Esophagus (tissue), 2 donors: ENCODE results near the gene IMPA2. TPM values are rescaled to one million over a fixed set of nuclear protein-coding genes. Genes with fewer than 3 reads are reported as not detected.
"Not testable (repeated sequence)": the region's sequence is repeated elsewhere in the genome, so short reads cannot be mapped to it uniquely, and the experiment has no call there.

Source experiments
- H3K27ac ChIP-seq, 2 donors: one replicate each; pipeline ENCODE4 v1.5.1; 2013; ENCODE audit warnings: low read depth in 2 of 2, mild to moderate bottlenecking in 2 of 2, inconsistent platforms in 1 of 2, low read length in 1 of 2, moderate library complexity in 1 of 2
- H3K27me3 ChIP-seq, 2 donors: one replicate each; pipeline ENCODE4 v1.6.1; 2013; ENCODE audit warnings: low read length in 2 of 2, control low read depth in 1 of 2, mild to moderate bottlenecking in 1 of 2; ENCODE audit not compliant: insufficient read depth in 2 of 2, control insufficient read depth in 1 of 2
- H3K36me3 ChIP-seq, 2 donors: one replicate each; pipeline ENCODE4 v1.6.1; 2013; ENCODE audit warnings: low read length in 1 of 2; ENCODE audit not compliant: control insufficient read depth in 2 of 2, insufficient read depth in 2 of 2
- H3K4me1 ChIP-seq, 2 donors: one replicate each; pipeline ENCODE4 v1.6.1; 2013; ENCODE audit warnings: low read length in 1 of 2; ENCODE audit not compliant: control insufficient read depth in 2 of 2, insufficient read depth in 2 of 2
- H3K4me3 ChIP-seq, 2 donors: one replicate each; pipeline ENCODE4 v1.5.1; 2013; ENCODE audit warnings: low read length in 2 of 2, mild to moderate bottlenecking in 2 of 2, low read depth in 1 of 2, moderate library complexity in 1 of 2
- H3K9me3 ChIP-seq, 2 donors: one replicate each; pipeline ENCODE4 v1.6.1; 2013; ENCODE audit warnings: mild to moderate bottlenecking in 2 of 2, low read depth in 1 of 2, low read length in 1 of 2, moderate library complexity in 1 of 2; ENCODE audit not compliant: control insufficient read depth in 2 of 2, insufficient read depth in 1 of 2
- WGBS, 2 donors: extraction: QIAGEN DNeasy Blood & Tissue Kit; methylation state at CpG; one replicate each; pipeline ENCODE4 v1.1.7; 2013; 5-methylcytosine and 5-hydroxymethylcytosine counted together
- polyA plus RNA-seq, 2 donors: library from polyadenylated mRNA; stranded (reverse); fragments of 200-250 nt; gene quantifications; one replicate each; pipeline ENCODE4 v1.2.3, GENCODE V29; 2013
- donor health status: healthy with polysubstance abuse.
- donor health status: Bipolar disorder and iron deficiency.

Gene IMPA2
- polyA plus RNA-seq, 2 donors, result 79.1 to 142 TPM

DNA sequence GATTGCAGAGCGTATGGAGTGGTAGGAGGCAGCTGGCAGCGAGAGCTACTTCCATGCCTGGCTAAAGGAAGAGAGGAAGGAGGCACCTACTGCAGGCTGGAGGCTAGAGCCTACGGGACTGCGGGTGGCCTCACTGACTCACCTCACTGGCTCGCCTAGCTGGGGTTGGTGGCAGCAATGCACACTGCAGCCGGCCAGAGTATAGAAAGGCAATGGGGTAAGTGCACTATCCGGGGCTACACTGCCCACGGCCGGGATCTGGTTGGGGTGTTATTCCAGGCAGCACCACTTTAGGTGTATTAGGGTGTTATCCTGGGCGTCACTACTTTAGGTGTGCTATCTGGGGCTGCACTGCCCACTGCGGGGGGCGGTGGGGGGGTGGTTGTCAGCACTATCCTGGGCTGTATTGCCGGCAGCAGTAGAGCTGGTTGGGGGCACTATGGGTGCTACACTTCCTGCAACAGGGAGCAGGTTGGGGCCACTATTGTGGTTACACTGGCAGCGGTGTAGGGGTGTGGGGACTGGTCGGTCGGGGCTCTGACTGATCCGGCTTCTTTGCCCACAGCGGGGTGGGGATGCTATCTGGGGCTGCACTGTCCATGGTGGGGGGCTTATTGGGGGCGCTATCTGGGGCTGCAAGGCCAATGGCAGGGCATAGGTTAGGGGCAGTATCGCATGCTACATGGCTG, 79.0 kb downstream of the IMPA2 start:
- H3K27ac ChIP-seq, result no peak overlapping the region
- no peaks in the 10 kb centered on the region for H3K9me3 ChIP-seq
- 76 to 79% methylated on average over 20 of the region's 20 CpGs for WGBS, 2 donors
- no peaks in the 10 kb centered on the region for H3K36me3 ChIP-seq
- no peaks in the 10 kb centered on the region for H3K27me3 ChIP-seq
- no peaks in the 10 kb centered on the region for H3K4me1 ChIP-seq
- H3K4me3 ChIP-seq, result no peak overlapping the region

DNA sequence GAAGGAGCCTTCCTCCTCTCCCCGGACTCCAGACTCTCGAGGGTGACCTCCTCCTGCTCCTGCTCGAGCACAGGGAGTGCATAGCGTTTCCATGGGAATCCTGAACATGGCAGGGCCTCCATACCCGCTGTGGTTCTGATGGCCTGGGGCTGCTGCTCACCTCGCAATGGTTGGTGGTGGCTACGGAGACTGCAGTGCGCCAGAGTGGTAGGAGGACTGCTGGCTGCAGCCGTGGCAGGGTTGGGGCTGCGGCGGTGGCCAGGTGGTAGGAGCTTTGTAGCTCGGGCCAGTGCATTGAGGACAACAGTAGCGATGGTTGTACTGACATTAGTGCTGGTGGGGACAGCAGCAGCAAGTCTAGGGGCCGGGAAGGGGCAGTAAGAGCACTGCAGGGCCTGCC, 80.4 kb downstream of the IMPA2 start:
- no peaks in the 10 kb centered on the region for H3K36me3 ChIP-seq
- H3K4me1 ChIP-seq, result no peaks in the 10 kb centered on the region
- no peaks in the 10 kb centered on the region for H3K27me3 ChIP-seq
- no peaks in the 10 kb centered on the region for H3K9me3 ChIP-seq
- no peak overlapping the region for H3K27ac ChIP-seq
- H3K4me3 ChIP-seq, result no peak overlapping the region
- WGBS, 2 donors, result 81 to 83% methylated on average over 14 of the region's 14 CpGs

DNA sequence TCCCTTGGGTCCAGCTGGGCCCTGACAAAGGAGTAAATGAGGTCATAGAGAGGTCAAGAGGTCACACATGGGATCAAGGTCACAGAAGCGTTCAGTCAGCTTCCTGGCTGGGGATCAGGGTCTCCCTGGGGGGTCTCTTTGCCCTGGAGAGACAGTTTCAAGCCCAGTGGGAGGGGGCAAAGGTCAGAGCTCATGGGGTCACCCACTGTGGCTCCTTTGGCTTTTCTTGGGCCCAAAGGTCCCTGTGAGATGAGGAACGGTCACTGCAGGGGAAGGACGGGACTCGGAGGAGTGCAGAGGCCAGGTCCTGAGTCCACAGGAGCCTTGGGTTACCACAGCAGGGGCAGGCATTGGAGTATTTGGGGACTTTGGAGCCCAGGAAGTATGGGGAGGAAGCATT, 81.7 kb downstream of the IMPA2 start:
- 60 to 66% methylated on average over 4 of the region's 4 CpGs for WGBS, 2 donors

GRCh38 chr18:12064086-12064763, 82.9 kb downstream of the IMPA2 start:
- H3K27me3 ChIP-seq, result no peaks in the 10 kb centered on the region
- no peaks in the 10 kb centered on the region for H3K4me1 ChIP-seq
- no peaks in the 10 kb centered on the region for H3K9me3 ChIP-seq
- no peak overlapping the region for H3K27ac ChIP-seq
- WGBS, 2 donors, result 86 to 90% methylated on average over 7 of the region's 7 CpGs
- H3K36me3 ChIP-seq, result no peaks in the 10 kb centered on the region
- H3K4me3 ChIP-seq, result no peak overlapping the region

More for the DNA sequence above, 81.7 kb downstream of the IMPA2 start:
- Histone ChIP-seq H3K27ac (no peak overlapping the region), H3K4me1 (no peaks in the 10 kb centered on the region), H3K9me3 (no peaks in the 10 kb centered on the region), H3K4me3 (no peak overlapping the region), H3K27me3 (no peaks in the 10 kb centered on the region), H3K36me3 (no peaks in the 10 kb centered on the region)

- Histone ChIP-seq H3K27ac (no peak overlapping the region), H3K9me3 (no peaks in the 10 kb centered on the region), H3K27me3 (no peaks in the 10 kb centered on the region), H3K4me1 (no peaks in the 10 kb centered on the region), H3K4me3 (no peak overlapping the region), H3K36me3 (no peaks in the 10 kb centered on the region)
- WGBS, 2 donors, result 67 to 71% methylated on average over 5 of the region's 5 CpGs
Observed at GRCh38 chr18:12065397-12065796, 84.1 kb downstream of the IMPA2 start.

DNA sequence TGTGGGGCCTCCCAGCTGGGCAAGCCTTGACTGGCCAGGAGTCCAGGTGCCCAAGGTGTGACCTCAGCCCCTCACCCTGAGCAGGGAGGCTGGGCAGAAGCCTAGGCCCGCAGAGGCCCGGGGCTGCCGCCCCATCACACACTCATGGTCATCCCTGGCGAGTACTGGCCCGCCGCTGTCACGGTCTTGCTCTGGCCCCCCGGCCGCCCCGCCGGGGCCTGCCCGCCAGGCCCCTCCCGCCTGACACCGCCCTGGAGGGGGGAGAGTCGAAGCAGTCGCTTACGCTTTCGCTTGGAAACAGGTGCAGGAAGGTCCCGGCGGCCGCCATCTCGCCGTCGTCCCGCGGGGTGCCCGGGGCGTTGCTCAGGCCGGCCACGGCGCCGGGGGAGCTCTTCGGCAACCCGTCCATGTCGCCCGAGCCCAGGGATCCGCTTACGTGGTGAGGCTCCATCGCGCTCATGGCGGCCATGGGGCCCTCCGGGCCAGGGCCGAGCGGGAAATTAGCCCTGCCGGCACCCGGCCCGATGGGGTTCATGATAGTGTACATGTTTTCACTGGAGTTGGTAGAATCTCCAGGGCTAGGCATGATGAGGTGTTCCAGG, 85.7 kb downstream of the IMPA2 start:
- Histone ChIP-seq H3K9me3 (no peaks in the 10 kb centered on the region), H3K36me3 (no peaks in the 10 kb centered on the region), H3K4me1 (no peaks in the 10 kb centered on the region), H3K4me3 (no peak overlapping the region), H3K27ac (no peak overlapping the region), H3K27me3 (no peaks in the 10 kb centered on the region)
- WGBS, 2 donors, result 97 to 98% methylated on average over 46 to 47 of the region's 47 CpGs

DNA sequence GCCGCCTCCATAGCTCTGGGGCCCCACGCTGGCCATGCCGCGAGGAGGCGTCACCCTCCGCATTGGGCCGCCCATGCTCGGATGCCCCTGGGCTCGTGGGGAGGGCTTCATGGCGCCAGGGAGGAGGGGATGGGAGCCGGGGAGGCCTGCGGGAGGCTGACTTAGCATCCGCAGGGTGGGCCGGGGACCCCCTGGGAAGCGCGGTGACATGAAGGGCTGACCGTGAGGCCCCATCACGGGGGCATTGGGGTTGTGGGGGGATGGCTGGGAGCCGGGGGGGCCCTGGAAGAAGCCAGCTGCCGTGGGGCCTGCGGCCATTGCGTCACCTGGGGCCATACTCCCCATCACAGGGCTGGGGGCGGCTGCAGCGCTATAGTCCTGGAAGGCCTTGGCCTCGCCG, 86.4 kb downstream of the IMPA2 start:
- H3K36me3 ChIP-seq, result no peaks in the 10 kb centered on the region
- no peak overlapping the region for H3K27ac ChIP-seq
- H3K27me3 ChIP-seq, result no peaks in the 10 kb centered on the region
- WGBS, 2 donors, result 96 to 97% methylated on average over 22 to 26 of the region's 26 CpGs
- no peaks in the 10 kb centered on the region for H3K4me1 ChIP-seq
- H3K4me3 ChIP-seq, result no peak overlapping the region
- no peaks in the 10 kb centered on the region for H3K9me3 ChIP-seq

DNA sequence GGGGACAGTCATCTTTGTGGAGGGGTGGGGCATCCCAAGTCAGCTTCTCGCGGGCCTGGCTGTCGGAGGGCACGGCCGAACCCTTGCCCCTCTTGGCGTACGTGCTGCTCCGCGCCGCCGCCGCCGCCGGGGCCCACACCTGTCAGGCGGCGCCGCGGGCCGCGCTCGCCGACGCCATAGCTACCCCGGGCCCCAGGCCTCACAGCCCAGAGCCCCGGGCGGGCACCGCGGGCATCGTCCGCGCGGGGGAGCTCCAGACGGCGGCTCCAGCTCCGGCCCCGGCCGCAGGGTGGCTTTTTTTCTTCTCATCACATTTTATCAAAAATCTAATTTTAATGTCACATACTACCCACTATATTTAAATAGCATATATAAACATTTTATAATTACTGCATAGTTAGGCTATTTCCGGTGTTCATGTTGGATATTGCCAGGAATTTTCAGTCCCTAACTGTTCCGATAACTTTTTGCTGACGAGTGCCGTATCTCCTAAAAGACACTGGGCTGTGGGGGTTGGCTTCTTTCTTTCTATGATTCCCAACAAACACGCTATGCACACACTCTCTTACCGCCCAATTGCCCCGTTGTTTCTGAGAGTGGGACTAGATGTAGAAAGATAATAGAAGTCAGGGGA, 87.1 kb downstream of the IMPA2 start:
- WGBS, 2 donors, result 69 to 79% methylated on average over 44 of the region's 44 CpGs
- not testable (repeated sequence) for H3K36me3 ChIP-seq, H3K27ac ChIP-seq, H3K27me3 ChIP-seq, H3K4me3 ChIP-seq, H3K4me1 ChIP-seq, H3K9me3 ChIP-seq

- WGBS, 2 donors, result 56 to 70% methylated on average over 3 of the region's 3 CpGs
- H3K4me3 ChIP-seq, result no peak overlapping the region
- no peak overlapping the region for H3K27ac ChIP-seq
- no peaks in the 10 kb centered on the region for H3K4me1 ChIP-seq
- H3K27me3 ChIP-seq, result no peaks in the 10 kb centered on the region
- H3K36me3 ChIP-seq, result no peaks in the 10 kb centered on the region
- no peaks in the 10 kb centered on the region for H3K9me3 ChIP-seq
Observed at GRCh38 chr18:12068950-12069320, 87.6 kb downstream of the IMPA2 start.
